Muscle of leg (tissue), 11 donors: Measurements from ENCODE around the gene GMEB2. TPM values are rescaled to one million over a fixed set of nuclear protein-coding genes. Genes with fewer than 3 reads are reported as not detected.

ENCODE experiments used
- DNase-seq: peaks from one replicate; pipeline ENCODE4 v3.0.0; 2013
- H3K27ac ChIP-seq: one replicate; pipeline ENCODE4 v1.5.1; 2013; ENCODE audit warnings: mild to moderate bottlenecking, low read length, control low read depth
- H3K27me3 ChIP-seq: one replicate; pipeline ENCODE4 v1.6.1; 2013; ENCODE audit warnings: low read length; ENCODE audit not compliant: control insufficient read depth, insufficient read depth
- H3K36me3 ChIP-seq: one replicate; pipeline ENCODE4 v1.6.1; 2013; ENCODE audit warnings: low read length; ENCODE audit not compliant: control insufficient read depth, insufficient read depth
- H3K4me1 ChIP-seq: one replicate; pipeline ENCODE4 v1.6.1; 2013; ENCODE audit warnings: low read length; ENCODE audit not compliant: control insufficient read depth, insufficient read depth
- H3K4me3 ChIP-seq: one replicate; pipeline ENCODE4 v1.5.1; 2013; ENCODE audit warnings: low read length, control low read depth
- H3K9me3 ChIP-seq: replicated peaks from 2 replicates; pipeline ENCODE4 v1.6.1; 2013; ENCODE audit warnings: low read depth, low read length; ENCODE audit not compliant: control insufficient read depth
- WGBS: methylation state at CpG from one replicate; pipeline ENCODE4 v1.1.5; 2013; ENCODE audit warnings: missing lambda C conversion rate; ENCODE audit not compliant: insufficient coverage; 5-methylcytosine and 5-hydroxymethylcytosine counted together
- polyA plus RNA-seq, 8 donors: library from polyadenylated mRNA; unstranded; fragments of 120-200 nt; gene quantifications; one replicate each; pipeline versions ENCODE4 v1.2.1 to v1.2.3, GENCODE V29; 2013; ENCODE audit warnings: inconsistent platforms in 1 of 8, low replicate concordance in 1 of 8; ENCODE audit not compliant: insufficient read length in 8 of 8, insufficient read depth in 1 of 8
- total RNA-seq: library from RNA; stranded (reverse); fragments of 120-200 nt; gene quantifications from one replicate; pipeline ENCODE4 v1.2.4, GENCODE V29; 2013

The GMEB2 gene
- total and polyA plus RNA-seq, 9 donors, result 5.9 to 9.5 (median 7.8) TPM

- 59% methylated on average over 17 of the region's 19 CpGs for WGBS
- no peaks in the 10 kb centered on the region for H3K36me3 ChIP-seq
- H3K27ac ChIP-seq, result no peak overlapping the region
- H3K4me1 ChIP-seq, result no peaks in the 10 kb centered on the region
- H3K9me3 ChIP-seq, result no peaks in the 10 kb centered on the region
- H3K27me3 ChIP-seq, result peaks cover 45% of the 10 kb centered on the region
- no peak for DNase-seq
- no peak overlapping the region for H3K4me3 ChIP-seq
Observed at GRCh38 chr20:63544958-63545516, 81.9 kb downstream of the GMEB2 start.

GRCh38 chr20:63544241-63544957, 82.5 kb downstream of the GMEB2 start:
- H3K9me3 ChIP-seq, result no peaks in the 10 kb centered on the region
- H3K27ac ChIP-seq, result no peak overlapping the region
- WGBS, result 57% methylated on average over 27 of the region's 27 CpGs
- no peak for DNase-seq
- peaks cover 43% of the 10 kb centered on the region for H3K27me3 ChIP-seq
- no peak overlapping the region for H3K4me3 ChIP-seq
- no peaks in the 10 kb centered on the region for H3K4me1 ChIP-seq
- H3K36me3 ChIP-seq, result no peaks in the 10 kb centered on the region

GRCh38 chr20:63543733-63544132, 83.2 kb downstream of the GMEB2 start:
- DNase-seq, result no peak
- H3K27ac ChIP-seq, result no peak overlapping the region
- no peaks in the 10 kb centered on the region for H3K36me3 ChIP-seq
- WGBS, result 82% methylated on average over 4 of the region's 6 CpGs
- peaks cover 39% of the 10 kb centered on the region for H3K27me3 ChIP-seq
- no peak overlapping the region for H3K4me3 ChIP-seq
- no peaks in the 10 kb centered on the region for H3K4me1 ChIP-seq
- H3K9me3 ChIP-seq, result no peaks in the 10 kb centered on the region

GRCh38 chr20:63543131-63543530, 83.8 kb downstream of the GMEB2 start:
- WGBS, result 73% methylated on average over 8 of the region's 10 CpGs
- Histone ChIP-seq H3K4me3 (no peak overlapping the region), H3K9me3 (no peaks in the 10 kb centered on the region), H3K27ac (no peak overlapping the region), H3K27me3 (peaks cover 33% of the 10 kb centered on the region), H3K36me3 (no peaks in the 10 kb centered on the region), H3K4me1 (peaks cover 2% of the 10 kb centered on the region)
- DNase-seq, result no peak

GRCh38 chr20:63542696-63543095, 84.2 kb downstream of the GMEB2 start:
- no peaks in the 10 kb centered on the region for H3K9me3 ChIP-seq
- no peak for DNase-seq
- H3K4me3 ChIP-seq, result no peak overlapping the region
- 77% methylated on average over 10 of the region's 10 CpGs for WGBS
- H3K27ac ChIP-seq, result no peak overlapping the region
- peaks cover 29% of the 10 kb centered on the region for H3K27me3 ChIP-seq
- peaks cover 5% of the 10 kb centered on the region for H3K4me1 ChIP-seq
- no peaks in the 10 kb centered on the region for H3K36me3 ChIP-seq

- Histone ChIP-seq H3K36me3 (no peaks in the 10 kb centered on the region), H3K27me3 (peaks cover 23% of the 10 kb centered on the region), H3K4me3 (no peak overlapping the region), H3K27ac (no peak overlapping the region), H3K4me1 (peaks cover 10% of the 10 kb centered on the region), H3K9me3 (no peaks in the 10 kb centered on the region)
- DNase-seq, result no peak
- WGBS, result 82% methylated on average over 33 of the region's 36 CpGs
Observed at GRCh38 chr20:63542031-63542559, 84.8 kb downstream of the GMEB2 start.

GRCh38 chr20:63541371-63541770, 85.5 kb downstream of the GMEB2 start:
- peaks cover 15% of the 10 kb centered on the region for H3K27me3 ChIP-seq
- no peak overlapping the region for H3K27ac ChIP-seq
- DNase-seq, result no peak
- H3K4me3 ChIP-seq, result no peak overlapping the region
- 91% methylated on average over 27 of the region's 28 CpGs for WGBS
- H3K9me3 ChIP-seq, result no peaks in the 10 kb centered on the region
- H3K36me3 ChIP-seq, result no peaks in the 10 kb centered on the region
- peaks cover 14% of the 10 kb centered on the region for H3K4me1 ChIP-seq

- Histone ChIP-seq H3K27me3 (peaks cover 11% of the 10 kb centered on the region), H3K27ac (no peak overlapping the region), H3K4me1 (peaks cover 16% of the 10 kb centered on the region), H3K9me3 (no peaks in the 10 kb centered on the region), H3K4me3 (no peak overlapping the region), H3K36me3 (no peaks in the 10 kb centered on the region)
- no peak for DNase-seq
- 60% methylated on average over 48 of the region's 49 CpGs for WGBS
Observed at GRCh38 chr20:63540417-63541186, 86.3 kb downstream of the GMEB2 start.

GRCh38 chr20:63539441-63540370, 87.2 kb downstream of the GMEB2 start:
- no peak for DNase-seq
- Histone ChIP-seq H3K27me3 (peaks cover 12% of the 10 kb centered on the region), H3K4me3 (no peak overlapping the region), H3K27ac (no peak overlapping the region), H3K9me3 (no peaks in the 10 kb centered on the region), H3K36me3 (no peaks in the 10 kb centered on the region), H3K4me1 (peaks cover 21% of the 10 kb centered on the region)
- WGBS, result 85% methylated on average over 25 of the region's 29 CpGs
